Ishikawa (cell line): Measurements from ENCODE around the gene GPRASP2.
A peak's percentile ranks its signal among the peaks of the same experiment; 100 is the strongest.

ENCODE experiments used
- CEBPB ChIP-seq: IDR thresholded peaks from 2 replicates; pipeline ENCODE4 v1.6.1; 2012
- CREB1 ChIP-seq: IDR thresholded peaks from 2 replicates; pipeline ENCODE4 v1.6.1; 2012; ENCODE audit warnings: low read depth
- EGR1 ChIP-seq: IDR thresholded peaks from 2 replicates; pipeline ENCODE4 v1.6.1; 2012
- EP300 ChIP-seq: IDR thresholded peaks from 2 replicates; pipeline ENCODE4 v1.6.1; 2012; ENCODE audit warnings: borderline replicate concordance
- FOXM1 ChIP-seq: IDR thresholded peaks from 2 replicates; pipeline ENCODE4 v1.6.1; 2012; ENCODE audit warnings: low read depth, borderline replicate concordance
- MAX ChIP-seq: IDR thresholded peaks from 2 replicates; pipeline ENCODE4 v1.6.1; 2012
- RAD21 ChIP-seq: IDR thresholded peaks from 2 replicates; pipeline ENCODE4 v1.6.1; 2012; ENCODE audit warnings: low read depth
- REST ChIP-seq: IDR thresholded peaks from 2 replicates; pipeline ENCODE4 v1.6.1; 2012; ENCODE audit warnings: low read depth, mild to moderate bottlenecking
- TAF1 ChIP-seq: IDR thresholded peaks from 2 replicates; pipeline ENCODE4 v1.6.1; 2012; ENCODE audit warnings: low read depth, mild to moderate bottlenecking
- TCF12 ChIP-seq: IDR thresholded peaks from 2 replicates; pipeline ENCODE4 v1.6.1; 2012; ENCODE audit warnings: low read depth
- TEAD4 ChIP-seq: IDR thresholded peaks from 2 replicates; pipeline ENCODE4 v1.6.1; 2012
- YY1 ChIP-seq: IDR thresholded peaks from 2 replicates; pipeline ENCODE4 v1.6.1; 2012; ENCODE audit warnings: low read depth
- ZBTB7A ChIP-seq: IDR thresholded peaks from 2 replicates; pipeline ENCODE4 v1.6.1; 2012; ENCODE audit warnings: low read depth
- TF ChIP-seq, protein P1 (sequence below): IDR thresholded peaks from 2 replicates; pipeline ENCODE4 v1.6.1; 2012

GPRASP2 gene

DNA sequence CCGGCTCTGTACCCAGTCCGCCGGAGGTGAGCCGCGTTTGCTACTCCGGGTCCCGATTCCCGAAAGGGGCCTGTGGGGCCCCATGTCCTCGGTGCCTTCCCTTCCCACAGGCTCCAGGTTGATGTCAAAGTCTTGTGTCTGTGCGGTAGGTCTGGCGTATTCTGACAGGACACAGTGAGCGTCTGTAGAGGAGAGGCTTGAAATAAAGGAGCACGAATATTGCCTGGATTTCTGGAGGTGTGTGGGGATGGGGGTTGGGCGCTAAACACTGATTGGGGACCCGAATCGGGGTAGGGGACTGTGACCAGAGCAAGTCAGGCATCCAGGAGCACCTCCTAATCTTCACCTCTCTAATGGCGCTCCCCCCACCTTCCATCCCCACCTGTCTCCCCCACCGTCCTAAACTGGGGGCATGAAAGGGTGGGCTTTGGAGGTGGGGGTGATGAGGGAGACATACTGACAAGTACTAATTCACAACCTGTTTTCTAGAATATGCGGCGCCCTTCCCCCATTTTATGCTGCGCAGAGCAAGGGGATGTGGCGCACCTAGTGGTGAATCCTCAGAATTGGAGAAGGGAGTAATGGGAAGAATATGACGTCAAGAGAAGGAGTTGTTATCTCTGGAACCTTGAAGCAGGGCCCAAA is 855 bp downstream of the GPRASP2 start:
- TF ChIP-seq REST (no peak), ZBTB7A (no peak)

DNA sequence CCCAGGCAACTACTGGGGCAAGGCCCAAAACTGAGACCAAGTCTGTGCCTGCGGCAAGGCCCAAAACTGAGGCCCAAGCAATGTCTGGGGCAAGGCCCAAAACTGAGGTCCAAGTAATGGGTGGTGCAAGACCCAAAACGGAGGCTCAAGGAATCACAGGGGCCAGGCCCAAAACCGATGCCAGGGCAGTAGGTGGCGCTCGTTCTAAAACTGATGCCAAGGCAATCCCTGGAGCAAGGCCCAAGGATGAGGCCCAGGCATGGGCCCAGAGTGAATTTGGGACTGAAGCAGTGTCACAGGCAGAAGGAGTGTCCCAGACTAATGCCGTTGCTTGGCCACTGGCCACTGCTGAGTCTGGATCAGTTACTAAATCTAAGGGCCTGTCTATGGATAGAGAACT is 2.7 kb downstream of the GPRASP2 start:
- TF ChIP-seq, protein P1, sequence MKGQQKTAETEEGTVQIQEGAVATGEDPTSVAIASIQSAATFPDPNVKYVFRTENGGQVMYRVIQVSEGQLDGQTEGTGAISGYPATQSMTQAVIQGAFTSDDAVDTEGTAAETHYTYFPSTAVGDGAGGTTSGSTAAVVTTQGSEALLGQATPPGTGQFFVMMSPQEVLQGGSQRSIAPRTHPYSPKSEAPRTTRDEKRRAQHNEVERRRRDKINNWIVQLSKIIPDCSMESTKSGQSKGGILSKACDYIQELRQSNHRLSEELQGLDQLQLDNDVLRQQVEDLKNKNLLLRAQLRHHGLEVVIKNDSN = no peak
- no peak for TF ChIP-seq EGR1
- TF ChIP-seq RAD21 = no peak
- no peak for TF ChIP-seq YY1
- TF ChIP-seq REST = no peak
- TF ChIP-seq CEBPB = no peak
- TF ChIP-seq ZBTB7A = no peak
- TF ChIP-seq TEAD4 = no peak
- no peak for TF ChIP-seq MAX
- TF ChIP-seq FOXM1 = no peak
- TF ChIP-seq CREB1 = no peak

DNA sequence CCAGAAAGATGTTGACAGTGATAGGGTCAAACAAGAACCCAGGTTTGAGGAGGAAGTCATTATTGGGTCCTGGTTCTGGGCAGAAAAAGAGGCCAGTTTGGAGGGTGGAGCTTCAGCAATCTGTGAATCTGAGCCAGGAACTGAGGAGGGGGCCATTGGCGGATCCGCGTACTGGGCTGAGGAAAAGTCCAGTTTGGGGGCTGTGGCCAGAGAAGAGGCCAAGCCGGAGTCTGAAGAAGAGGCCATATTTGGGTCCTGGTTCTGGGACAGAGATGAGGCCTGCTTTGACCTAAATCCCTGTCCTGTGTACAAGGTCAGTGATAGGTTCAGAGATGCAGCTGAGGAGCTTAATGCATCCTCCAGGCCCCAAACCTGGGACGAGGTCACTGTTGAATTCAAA is 3.7 kb downstream of the GPRASP2 start:
- TF ChIP-seq, protein P1 = no peak
- no peak for TF ChIP-seq CREB1
- TF ChIP-seq EGR1 = no peak
- TF ChIP-seq MAX = no peak
- no peak for TF ChIP-seq EP300
- TF ChIP-seq CEBPB = no peak
- TF ChIP-seq YY1 = no peak

DNA sequence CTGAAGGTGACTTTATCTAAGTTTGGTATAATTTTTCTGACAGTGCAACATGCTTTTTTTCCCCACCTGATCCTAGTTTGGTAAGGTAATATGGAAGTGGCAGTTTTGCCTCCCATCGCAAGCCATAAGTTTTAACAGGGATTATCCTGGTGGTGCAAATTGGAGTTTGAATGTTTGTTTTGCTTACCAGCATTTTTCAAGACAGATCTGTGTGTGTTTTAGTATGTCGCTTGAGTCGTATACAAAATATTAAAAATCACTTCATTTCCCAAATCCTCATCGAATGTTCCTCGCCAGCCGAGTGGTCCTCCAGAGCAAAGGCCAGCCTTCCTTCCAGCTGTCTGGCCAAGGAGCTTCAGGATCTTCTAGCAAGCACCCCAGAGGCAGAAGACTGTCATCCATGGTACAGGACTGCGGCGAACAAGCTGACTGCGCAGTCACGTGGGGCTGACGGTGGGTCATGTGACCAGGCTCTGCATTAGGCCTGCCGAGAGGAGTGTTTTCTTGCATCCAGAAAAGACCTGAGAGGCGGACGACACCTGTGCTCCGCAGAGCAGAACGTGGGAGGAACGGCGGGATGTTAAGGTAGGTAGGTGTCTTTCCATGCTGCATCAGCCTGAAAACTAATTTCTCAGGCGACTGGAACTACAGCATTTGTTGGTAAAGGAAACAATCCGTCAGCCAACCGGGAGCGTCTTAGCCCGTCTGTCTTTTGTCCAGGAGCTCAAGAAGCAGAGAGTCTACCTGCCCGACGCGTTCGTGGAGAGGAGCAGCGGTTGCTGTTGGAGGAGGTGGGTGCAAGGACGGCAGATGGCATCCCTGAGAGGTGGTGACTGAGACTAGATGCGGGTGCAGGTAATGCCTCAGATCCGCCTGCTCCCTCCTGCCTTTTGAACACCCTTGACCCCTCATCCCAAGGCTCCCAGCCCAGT is 8.3 kb downstream of the GPRASP2 start, which contains the start of gene GPRASP3:
GPRASP3 (plus strand) TSS at position 507 of the 932 bp plus-strand sequence. CDS start 28,253 bp downstream, outside the sequence.
- TF ChIP-seq YY1 (peak; percentile 79), TCF12 (no peak), MAX (peak; percentile 79), TAF1 (0 out of 2 replicates have a peak, but pooled peaks have one; percentile 51), REST (no peak)
- TF ChIP-seq, protein P1 = peak; percentile 100
